Smooth muscle cell (in vitro differentiated cells): Measurements from ENCODE around the gene NR1D1. TPM values are rescaled to one million over a fixed set of nuclear protein-coding genes. Genes with fewer than 3 reads are reported as not detected.

Experiments used
- DNase-seq: peaks from one replicate; lab custom pipeline; 2025; ENCODE audit not compliant: unreplicated experiment; lab: John Stamatoyannopoulos, UW
- H2AFZ ChIP-seq: fragments of 200-600 bp; sonication (generic); 2 replicates; pipeline ENCODE4 v1.6.0; 2016; ENCODE audit warnings: antibody characterized with exemption, low read depth, mild to moderate bottlenecking
- H3F3A ChIP-seq: fragments of 200-600 bp; sonication (generic); 2 replicates; pipeline ENCODE4 v1.6.0; 2017; ENCODE audit warnings: antibody characterized with exemption, low read depth
- H3K27ac ChIP-seq: fragments of 200-600 bp; sonication (generic); 2 replicates; pipeline ENCODE4 v1.5.1; 2016; ENCODE audit warnings: low read depth, mild to moderate bottlenecking
- H3K27me3 ChIP-seq: fragments of 200-600 bp; sonication (generic); 2 replicates; pipeline ENCODE4 v1.6.1; 2016; ENCODE audit warnings: low read depth, mild to moderate bottlenecking
- H3K36me3 ChIP-seq: fragments of 200-600 bp; sonication (generic); 2 replicates; pipeline ENCODE4 v1.5.1; 2016; ENCODE audit warnings: low read depth
- H3K4me1 ChIP-seq: fragments of 200-600 bp; sonication (generic); 2 replicates; pipeline ENCODE4 v1.5.1; 2016; ENCODE audit warnings: low read depth
- H3K4me2 ChIP-seq: fragments of 200-600 bp; sonication (generic); 2 replicates; pipeline ENCODE4 v1.6.0; 2016; ENCODE audit warnings: mild to moderate bottlenecking
- H3K4me3 ChIP-seq: fragments of 200-600 bp; sonication (generic); 2 replicates; pipeline ENCODE4 v1.5.1; 2016; ENCODE audit warnings: mild to moderate bottlenecking
- H3K79me2 ChIP-seq: fragments of 200-600 bp; sonication (generic); 2 replicates; pipeline ENCODE4 v1.6.0; 2016; ENCODE audit warnings: low read depth, mild to moderate bottlenecking
- H3K9ac ChIP-seq: fragments of 200-600 bp; sonication (generic); 2 replicates; pipeline ENCODE4 v1.6.0; 2016; ENCODE audit warnings: low read depth
- H3K9me3 ChIP-seq: fragments of 200-600 bp; sonication (generic); replicated peaks from 2 replicates; pipeline ENCODE4 v1.5.1; 2016; ENCODE audit warnings: low read depth
- H4K20me1 ChIP-seq: fragments of 200-600 bp; sonication (generic); 2 replicates; pipeline ENCODE4 v1.6.0; 2016; ENCODE audit warnings: low read depth
- CTCF ChIP-seq: fragments of 200-600 bp; sonication (generic); IDR thresholded peaks from 2 replicates; pipeline ENCODE4 v1.5.1; 2017; ENCODE audit warnings: borderline replicate concordance, mild to moderate bottlenecking, antibody characterized with exemption; ENCODE audit not compliant: insufficient read depth, poor library complexity, severe bottlenecking
- WGBS: methylation state at CpG from one replicate; pipeline ENCODE4 v1.1.7; 2016; ENCODE audit warnings: low lambda C conversion rate; 5-methylcytosine and 5-hydroxymethylcytosine counted together
- polyA plus RNA-seq: library from polyadenylated mRNA; unstranded; fragments of >200 nt; fragmentation: Nextera tagmentation; extraction: Ambion mirVana; gene quantifications from 2 replicates; pipeline ENCODE4 v1.2.1, GENCODE V29; 2016
- total RNA-seq: library from RNA; depleted of rRNA; stranded (reverse); fragments of >200 nt; gene quantifications from 2 replicates; pipeline ENCODE4 v1.2.3, GENCODE V29; 2014

NR1D1 gene
- total and polyA plus RNA-seq, 2 experiments from 2014 or later: 12.5 to 18.4 TPM

DNA sequence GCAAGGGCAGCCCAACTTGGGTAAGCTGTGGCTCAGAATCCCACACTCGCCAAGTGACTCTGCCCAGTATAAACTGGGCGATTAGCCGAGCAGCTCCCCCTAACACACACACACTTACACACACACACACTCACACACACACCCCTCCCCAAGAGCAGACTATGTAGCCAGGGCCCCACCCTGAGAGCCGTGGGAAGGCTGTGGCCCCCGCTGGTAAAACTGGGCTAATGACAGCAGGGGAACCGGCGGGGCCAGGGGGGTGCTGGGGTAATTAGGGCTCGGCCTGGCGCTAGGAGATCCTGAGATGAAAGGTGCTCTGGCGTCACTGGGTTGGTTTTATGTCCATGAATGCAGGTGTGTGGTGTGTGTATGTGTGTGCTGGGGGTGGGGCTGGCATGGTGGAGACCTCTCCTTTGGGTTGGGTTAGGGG lies 38.8 kb downstream of the NR1D1 start:
- DNase-seq: no peak
- Histone ChIP-seq H3K36me3 (no peaks in the 10 kb centered on the region), H3K79me2 (peaks cover 25% of the 10 kb centered on the region), H3K9ac (no peak overlapping the region), H3K27me3 (no peaks in the 10 kb centered on the region), H3K9me3 (no peaks in the 10 kb centered on the region), H3F3A (no peaks in the 10 kb centered on the region), H2AFZ (no peak overlapping the region), H3K4me2 (no peak overlapping the region), H3K4me1 (peaks cover 23% of the 10 kb centered on the region), H3K4me3 (no peak overlapping the region), H3K27ac (no peak overlapping the region), H4K20me1 (peaks cover 27% of the 10 kb centered on the region)
- TF ChIP-seq CTCF: no peak
- WGBS: 77% methylated on average over 10 of the region's 10 CpGs

DNA sequence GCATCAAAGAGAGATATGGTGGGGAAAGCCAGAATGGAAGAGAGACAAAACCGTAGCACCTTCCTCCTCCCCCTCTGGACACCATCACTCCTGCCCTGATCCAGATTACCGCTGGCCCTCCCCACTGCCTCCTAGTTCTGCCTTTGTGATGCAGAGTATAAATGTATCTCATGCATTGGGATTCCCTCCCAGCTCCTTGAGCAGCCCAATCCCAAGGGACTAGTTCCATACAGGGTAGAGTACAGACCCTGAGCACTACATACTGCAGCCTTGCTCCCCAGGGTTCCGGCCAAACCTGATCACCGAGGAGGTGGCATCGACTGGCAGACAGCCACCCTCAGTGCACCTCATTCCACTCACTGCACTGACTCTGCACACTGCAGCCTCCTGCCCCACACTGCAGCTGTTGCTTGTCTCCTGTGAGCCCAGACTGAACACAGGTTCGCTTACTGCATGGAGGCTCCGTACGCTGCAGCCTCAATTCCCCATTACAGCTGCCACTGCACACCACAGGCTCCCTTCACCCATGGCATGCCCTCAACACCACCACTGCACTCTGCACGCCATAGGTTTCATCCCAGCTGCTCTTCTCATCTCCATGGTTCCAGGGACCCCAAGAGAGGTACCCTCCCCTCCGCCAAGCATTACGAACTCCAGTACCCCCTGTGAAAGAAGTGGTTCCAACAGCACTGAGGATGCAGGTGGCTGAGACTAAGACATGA lies 39.3 kb downstream of the NR1D1 start:
- no peak overlapping the region for H2AFZ ChIP-seq
- H3K27ac ChIP-seq: no peak overlapping the region
- WGBS: 85% methylated on average over 11 of the region's 11 CpGs
- no peak for TF ChIP-seq CTCF
- no peaks in the 10 kb centered on the region for H3K36me3 ChIP-seq
- DNase-seq: no peak
- H3K27me3 ChIP-seq: no peaks in the 10 kb centered on the region
- peaks cover 25% of the 10 kb centered on the region for H4K20me1 ChIP-seq
- peaks cover 24% of the 10 kb centered on the region for H3K79me2 ChIP-seq
- no peaks in the 10 kb centered on the region for H3K9me3 ChIP-seq
- peaks cover 23% of the 10 kb centered on the region for H3K4me1 ChIP-seq
- H3K9ac ChIP-seq: no peak overlapping the region
- H3K4me2 ChIP-seq: no peak overlapping the region
- H3K4me3 ChIP-seq: no peak overlapping the region
- no peaks in the 10 kb centered on the region for H3F3A ChIP-seq

DNA sequence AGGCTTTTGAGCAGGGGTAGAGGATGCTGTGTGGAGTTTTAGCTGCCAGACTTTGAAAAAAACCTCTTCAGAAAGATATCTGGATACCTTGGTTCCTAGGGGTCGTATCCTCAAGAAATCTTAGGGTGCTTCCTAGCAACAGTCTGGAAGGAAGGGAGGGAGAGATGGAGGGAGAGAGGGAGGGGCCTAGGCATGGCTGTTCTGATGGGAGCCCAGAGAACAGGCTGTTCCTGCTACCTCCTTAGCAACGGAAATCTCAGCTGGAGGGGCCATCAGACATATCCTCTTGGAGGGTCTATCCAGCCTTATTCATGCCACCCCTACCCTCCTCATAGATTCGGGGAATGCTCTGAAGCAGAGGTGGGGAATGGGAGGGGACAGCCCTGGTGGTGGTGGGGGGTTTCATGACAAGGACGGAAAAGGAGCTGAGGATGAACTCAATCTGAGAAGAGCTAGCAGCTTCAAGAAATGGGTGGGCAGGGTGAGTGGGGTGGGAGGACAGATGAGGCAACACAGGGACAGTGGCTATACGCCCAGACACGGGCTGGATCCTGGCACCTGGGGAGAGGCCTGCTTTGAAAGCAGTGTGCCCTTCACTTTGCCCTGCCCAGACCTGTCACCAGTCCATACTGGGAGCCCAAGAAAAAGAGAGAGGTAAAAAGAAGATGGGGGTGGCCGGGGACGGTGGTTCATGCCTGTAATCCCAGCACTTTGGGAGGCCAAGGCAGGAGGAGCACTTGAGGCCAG lies 40.5 kb downstream of the NR1D1 start:
- Histone ChIP-seq H3K36me3 (no peaks in the 10 kb centered on the region), H3K4me1 (peaks cover 15% of the 10 kb centered on the region), H3K27ac (no peak overlapping the region), H3K9me3 (no peaks in the 10 kb centered on the region), H2AFZ (no peak overlapping the region), H3K4me2 (no peak overlapping the region), H3F3A (no peaks in the 10 kb centered on the region), H3K4me3 (no peak overlapping the region), H3K9ac (no peak overlapping the region), H3K79me2 (peaks cover 20% of the 10 kb centered on the region), H3K27me3 (no peaks in the 10 kb centered on the region), H4K20me1 (peaks cover 13% of the 10 kb centered on the region)
- no peak for DNase-seq
- TF ChIP-seq CTCF: no peak
- 81% methylated on average over 8 of the region's 8 CpGs for whole genome bisulfite sequencing
